HG03354 (cell line): Measurements from ENCODE around the gene MLH3.
"Not testable (repeated sequence)": the region's sequence is repeated elsewhere in the genome, so short reads cannot be mapped to it uniquely, and the experiment has no call there.

Source experiments
- ATAC-seq: cut with Tn5 transposase; IDR thresholded peaks from one replicate; pipeline ENCODE4 v1.9.1; 2021; ENCODE audit warnings: mild to moderate bottlenecking; ENCODE audit not compliant: unreplicated experiment, poor library complexity, severe bottlenecking

The MLH3 gene

DNA sequence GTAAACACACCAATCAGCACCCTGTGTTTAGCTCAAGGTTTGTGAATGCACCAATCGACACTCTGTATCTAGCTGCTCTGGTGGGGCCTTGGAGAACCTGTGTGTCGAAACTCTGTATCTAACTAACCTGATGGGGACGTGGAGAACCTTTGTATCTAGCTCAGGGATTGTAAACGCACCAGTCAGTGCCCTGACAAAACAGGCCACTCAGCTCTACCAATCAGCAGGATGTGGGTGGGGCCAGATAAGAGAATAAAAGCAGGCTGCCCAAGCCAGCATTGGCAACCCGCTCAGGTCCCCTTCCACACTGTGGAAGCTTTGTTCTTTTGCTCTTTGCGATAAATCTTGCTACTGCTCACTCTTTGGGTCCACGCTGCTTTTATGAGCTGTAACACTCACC lies 55.5 kb downstream of the MLH3 start:
- ATAC-seq, result not testable (repeated sequence)

- not testable (repeated sequence) for ATAC-seq
These were observed 57.1 kb downstream of the MLH3 start for GRCh38 chr14:74994182-74994581.

DNA sequence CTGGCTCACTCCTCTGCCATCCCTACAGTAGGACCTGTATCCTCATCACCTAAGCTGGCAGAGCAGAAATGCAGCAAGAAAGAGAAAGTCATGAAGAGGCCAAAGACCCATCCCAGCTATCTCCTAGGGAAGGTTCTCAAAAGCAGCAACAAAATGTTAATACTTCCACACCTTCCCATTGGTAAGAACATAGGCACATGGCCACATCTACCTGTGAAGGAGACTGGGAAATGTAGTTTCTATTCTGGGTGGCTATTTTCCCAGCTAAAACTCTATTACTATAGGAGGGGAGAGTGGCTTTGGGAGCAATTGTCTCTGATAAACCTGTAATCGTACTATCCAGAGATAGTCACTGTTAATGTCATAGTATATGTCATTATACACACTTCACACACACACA lies 62.3 kb downstream of the MLH3 start:
- ATAC-seq, result no peak

DNA sequence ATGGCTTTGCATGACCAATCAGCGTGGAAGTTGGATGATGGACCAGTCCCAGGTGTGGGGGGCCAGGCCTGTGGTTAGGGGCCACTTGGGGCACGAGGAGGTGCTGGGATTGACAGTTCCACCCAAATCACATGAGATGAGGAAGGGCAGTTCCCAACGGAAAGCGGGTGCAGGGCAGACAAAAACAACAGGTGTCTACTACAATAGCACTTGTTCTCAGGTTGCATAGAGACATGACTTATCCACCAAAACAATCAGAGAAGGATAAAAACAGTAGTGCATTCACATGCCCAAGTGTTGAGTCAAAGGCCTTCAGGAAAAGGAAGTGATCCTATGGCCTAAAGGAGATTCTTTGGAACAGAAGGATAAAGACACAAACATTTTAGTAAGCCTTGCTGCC lies 63.1 kb downstream of the MLH3 start:
- no peak for ATAC-seq

- ATAC-seq, result no peak
These were observed 65.5 kb downstream of the MLH3 start for GRCh38 chr14:74985806-74986205.

GRCh38 chr14:74985028-74985310 lies 66.3 kb downstream of the MLH3 start:
- no peak for ATAC-seq

- no peak for ATAC-seq
These were observed 66.8 kb downstream of the MLH3 start for GRCh38 chr14:74984236-74985027.

DNA sequence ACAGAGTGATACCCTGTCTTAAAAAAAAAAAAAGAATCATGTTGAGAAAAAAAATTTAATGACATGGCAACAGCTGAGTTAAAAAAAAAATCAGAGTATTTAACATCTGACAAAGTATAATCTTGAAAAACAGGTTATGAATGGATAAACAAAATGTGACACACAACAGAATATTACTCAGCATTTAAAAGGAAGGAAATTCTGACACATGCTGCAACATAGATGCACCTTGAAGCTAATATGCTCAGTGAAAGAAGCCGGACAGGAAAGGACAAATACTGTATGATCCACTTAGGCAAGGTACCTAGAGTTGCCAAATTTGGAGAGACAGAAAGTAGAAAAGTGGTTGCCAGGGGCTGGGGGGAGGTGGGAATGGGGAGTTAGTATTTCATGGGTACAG lies 67.9 kb downstream of the MLH3 start:
- ATAC-seq, result no peak

DNA sequence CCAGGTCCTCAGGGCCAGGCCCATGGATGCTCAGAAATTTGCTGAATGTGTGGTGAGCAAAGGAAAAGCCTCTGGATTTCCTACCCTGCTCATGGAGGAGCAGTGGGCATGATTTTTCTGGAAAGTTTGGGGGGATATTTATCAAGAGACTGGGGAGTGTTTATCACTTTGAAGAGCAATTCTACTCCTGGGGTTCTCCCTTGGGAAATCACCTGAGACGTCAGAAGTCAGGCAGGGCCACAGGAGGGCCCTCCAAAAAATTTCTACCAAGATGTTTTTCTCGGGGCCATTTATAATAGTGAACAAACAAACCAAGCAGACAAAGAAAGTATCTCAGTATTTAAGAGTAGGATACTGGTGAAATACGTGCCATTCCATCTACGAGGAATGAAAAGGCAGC lies 68.6 kb downstream of the MLH3 start:
- ATAC-seq, result no peak

DNA sequence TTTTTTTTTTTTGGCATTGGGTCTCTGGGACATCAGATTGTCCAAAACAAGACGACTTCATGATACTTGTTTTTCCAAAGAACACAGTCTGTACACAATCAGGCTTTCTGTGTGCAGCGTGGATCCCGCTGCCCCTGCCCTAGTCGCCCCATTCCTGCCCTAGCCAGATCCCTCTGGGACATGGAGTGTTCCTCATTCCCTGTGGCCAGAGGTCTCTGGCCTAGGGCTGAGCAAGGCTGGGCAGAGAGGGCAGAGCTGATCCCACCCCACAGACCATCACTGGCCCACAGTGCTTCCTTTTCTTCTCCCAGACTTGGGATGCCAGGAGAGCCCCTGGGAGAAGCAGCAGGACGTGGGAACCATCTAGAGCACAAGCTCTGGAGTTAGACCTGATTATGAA lies 69.4 kb downstream of the MLH3 start:
- ATAC-seq, result no peak

GRCh38 chr14:74981462-74981782 lies 69.8 kb downstream of the MLH3 start:
- ATAC-seq, result no peak

- ATAC-seq, result no peak
These were observed 70.4 kb downstream of the MLH3 start for GRCh38 chr14:74980731-74981461.

DNA sequence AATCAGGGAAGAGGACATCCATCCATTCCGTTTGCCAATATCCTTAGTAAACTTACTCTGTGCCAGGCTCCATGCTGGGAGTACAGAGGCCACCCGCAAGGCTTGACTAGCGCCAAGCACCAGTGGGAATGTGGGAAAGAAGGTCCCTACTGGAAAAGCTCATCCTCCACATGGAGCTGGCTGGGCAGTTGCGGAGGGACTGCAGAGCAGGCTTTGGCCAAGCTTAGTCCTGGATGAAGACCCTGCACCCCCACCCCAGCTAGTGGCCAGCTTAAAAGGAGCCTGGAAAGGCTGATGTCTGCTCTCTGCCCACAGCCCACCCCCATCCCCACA lies 70.9 kb downstream of the MLH3 start:
- no peak for ATAC-seq

GRCh38 chr14:74979442-74980397 lies 71.5 kb downstream of the MLH3 start:
- ATAC-seq, result no peak

- no peak for ATAC-seq
These were observed 72.2 kb downstream of the MLH3 start for GRCh38 chr14:74979029-74979428.

- ATAC-seq, result no peak
These were observed 72.8 kb downstream of the MLH3 start for GRCh38 chr14:74978416-74978947.

DNA sequence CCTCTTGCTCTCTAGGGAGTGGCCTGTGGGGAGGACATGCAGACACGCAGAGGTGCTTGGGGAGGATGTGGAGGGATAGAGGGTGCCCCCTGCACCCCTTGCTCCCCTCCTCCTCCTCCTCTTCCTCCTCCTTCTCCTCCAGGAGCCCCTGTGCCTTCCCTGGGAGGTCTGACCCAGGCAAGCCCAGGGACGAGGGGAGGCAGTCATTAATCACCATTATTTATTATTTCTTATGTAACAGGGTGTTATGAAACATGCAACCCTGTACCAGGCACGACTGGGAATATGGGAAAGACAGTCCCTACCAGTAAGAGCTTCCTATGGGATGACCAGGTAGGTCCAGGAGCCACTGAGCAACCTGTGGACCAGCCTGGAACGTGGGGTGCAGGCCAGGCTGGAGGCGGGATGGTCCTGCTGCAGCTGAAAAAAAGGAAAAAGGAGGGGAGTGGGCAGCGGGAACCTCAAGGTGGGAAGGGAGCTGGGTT lies 73.3 kb downstream of the MLH3 start:
- ATAC-seq, result no peak

GRCh38 chr14:74977164-74977900 lies 73.9 kb downstream of the MLH3 start:
- no peak for ATAC-seq

GRCh38 chr14:74976264-74977113 lies 74.8 kb downstream of the MLH3 start:
- ATAC-seq, result no peak
